Kidney tubule cell (primary cell): ENCODE data around the gene RUNX1.

Experiments used
- DNase-seq: peaks from one replicate; pipeline ENCODE4 v3.0.0-alpha.2; 2018; ENCODE audit warnings: low spot score

The RUNX1 gene

GRCh38 chr21:34992736-34993398 is 56.2 kb downstream of the RUNX1 start:
- peak; percentile 49 for DNase-seq

- no peak for DNase-seq
Observed at GRCh38 chr21:34992180-34992579, 56.9 kb downstream of the RUNX1 start.

GRCh38 chr21:34991366-34991957 is 57.6 kb downstream of the RUNX1 start:
- DNase-seq = no peak

GRCh38 chr21:34990842-34991241 is 58.3 kb downstream of the RUNX1 start:
- no peak for DNase-seq

GRCh38 chr21:34989337-34990151 is 59.6 kb downstream of the RUNX1 start:
- no peak for DNase-seq

GRCh38 chr21:34988625-34989024 is 60.5 kb downstream of the RUNX1 start:
- no peak for DNase-seq

- DNase-seq = no peak
Observed at GRCh38 chr21:34988139-34988538, 61.0 kb downstream of the RUNX1 start.

- DNase-seq = no peak
Observed at GRCh38 chr21:34987501-34988072, 61.5 kb downstream of the RUNX1 start.

GRCh38 chr21:34986561-34987500 is 62.3 kb downstream of the RUNX1 start:
- peak; percentile 57 for DNase-seq

GRCh38 chr21:34984356-34985058 is 64.6 kb downstream of the RUNX1 start:
- no peak for DNase-seq

- peak; percentile 85 for DNase-seq
Observed at GRCh38 chr21:34983680-34984086, 65.4 kb downstream of the RUNX1 start.

GRCh38 chr21:34981791-34982190 is 67.3 kb downstream of the RUNX1 start:
- no peak for DNase-seq

GRCh38 chr21:34980423-34981115 is 68.5 kb downstream of the RUNX1 start:
- no peak for DNase-seq

- no peak for DNase-seq
Observed at GRCh38 chr21:34979383-34979782, 69.7 kb downstream of the RUNX1 start.

GRCh38 chr21:34977333-34977732 is 71.8 kb downstream of the RUNX1 start:
- DNase-seq = no peak

GRCh38 chr21:34974162-34974981 is 74.7 kb downstream of the RUNX1 start:
- peak; percentile 57 for DNase-seq

GRCh38 chr21:34973685-34974084 is 75.4 kb downstream of the RUNX1 start:
- no peak for DNase-seq

- no peak for DNase-seq
Observed at GRCh38 chr21:34971656-34972055, 77.4 kb downstream of the RUNX1 start.

- DNase-seq = no peak
Observed at GRCh38 chr21:34970566-34970965, 78.5 kb downstream of the RUNX1 start.

GRCh38 chr21:34970167-34970500 is 79.0 kb downstream of the RUNX1 start:
- DNase-seq = no peak
